ENCODE results near the gene LGSN. TPM values are rescaled to one million over a fixed set of nuclear protein-coding genes. Genes with fewer than 3 reads are reported as not detected.
"Not testable (repeated sequence)": the region's sequence is repeated elsewhere in the genome, so short reads cannot be mapped to it uniquely, and the experiment has no call there.

The LGSN gene
- total RNA-seq, 2 experiments from 2014 or later, result not detected

DNA sequence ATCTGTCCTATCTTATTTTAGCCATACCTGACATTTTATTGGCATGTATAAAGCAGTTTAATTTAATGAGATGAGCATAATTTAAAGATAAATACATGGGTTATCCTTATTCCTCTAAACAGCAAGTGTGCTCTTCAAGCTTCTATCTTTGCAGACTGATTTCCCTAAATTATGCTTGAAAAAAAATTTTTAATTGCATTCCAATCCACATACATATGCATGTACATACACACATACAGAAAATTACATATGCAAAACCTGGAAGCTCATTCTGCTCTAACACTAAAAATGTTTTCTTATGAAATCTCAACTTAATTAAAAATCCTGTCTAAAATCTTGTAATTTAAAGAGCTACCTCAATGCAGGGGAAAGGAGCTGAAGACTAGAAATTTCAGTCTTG lies 73.2 kb downstream of the LGSN start:
- POLR2A ChIA-PET, result no interaction called here
- CTCF ChIA-PET, result no interaction called here

DNA sequence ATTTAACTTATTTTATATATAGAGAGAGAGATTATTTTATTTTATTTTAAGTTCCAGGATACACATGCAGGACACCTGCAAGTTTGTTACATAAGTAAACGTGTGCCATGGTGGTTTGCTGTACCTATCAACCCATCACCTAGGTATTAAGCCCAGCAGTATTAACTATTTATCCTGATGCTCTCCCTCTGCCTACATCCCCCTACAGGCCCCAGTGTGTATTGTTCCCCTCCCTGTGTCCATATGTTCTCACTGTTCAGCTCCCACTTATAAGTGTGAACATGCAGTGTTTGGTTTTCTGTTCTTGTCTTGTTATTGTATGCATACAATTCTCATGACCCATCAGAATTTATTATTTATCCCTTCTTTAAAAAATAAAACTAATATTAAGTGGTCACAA lies 73.9 kb downstream of the LGSN start:
- ChIA-PET POLR2A (no interaction called here), CTCF (no interaction called here)

DNA sequence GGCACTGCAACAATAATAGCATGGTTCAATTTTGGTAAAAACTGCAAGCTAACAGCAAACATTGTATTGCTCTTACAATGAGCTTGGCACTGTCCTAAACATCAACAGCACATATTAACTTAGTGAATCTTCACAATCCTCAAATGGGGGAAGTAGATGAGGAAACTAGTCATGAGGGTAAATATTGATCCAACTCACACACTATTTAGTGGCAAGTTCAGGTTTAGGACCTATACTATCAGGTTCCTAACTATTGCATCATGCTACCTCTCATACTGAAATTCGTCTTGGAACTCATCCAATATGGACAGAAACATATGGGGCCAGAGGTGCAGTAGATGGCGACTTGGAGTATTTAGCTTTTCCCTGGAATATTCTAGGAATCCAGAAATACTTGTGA lies 74.4 kb downstream of the LGSN start:
- CTCF ChIA-PET, result no interaction called here

DNA sequence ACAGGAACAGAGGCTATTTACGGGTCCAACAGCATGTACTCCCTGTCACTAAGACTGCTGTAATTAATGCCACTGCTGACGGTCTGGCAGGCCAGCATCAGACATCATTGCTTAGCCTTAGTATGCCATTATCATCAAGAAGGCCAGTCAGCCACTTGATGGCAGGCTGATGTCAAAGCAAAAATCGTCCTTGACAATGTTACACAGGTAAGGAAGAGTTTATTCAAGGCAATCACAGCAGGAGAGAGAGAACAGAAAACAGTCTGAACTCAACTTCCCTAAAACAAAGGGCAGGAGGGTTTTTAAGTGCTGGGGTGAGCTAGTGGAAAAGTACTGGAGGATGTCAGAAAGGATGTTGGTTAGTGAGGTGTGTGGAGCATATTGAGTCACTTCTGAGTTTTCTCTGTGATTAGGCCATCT lies 83.4 kb downstream of the LGSN start:
- ChIA-PET CTCF (no interaction called here), POLR2A (no interaction called here)

More for the DNA sequence above, 74.4 kb downstream of the LGSN start:
- POLR2A ChIA-PET, result no interaction called here

DNA sequence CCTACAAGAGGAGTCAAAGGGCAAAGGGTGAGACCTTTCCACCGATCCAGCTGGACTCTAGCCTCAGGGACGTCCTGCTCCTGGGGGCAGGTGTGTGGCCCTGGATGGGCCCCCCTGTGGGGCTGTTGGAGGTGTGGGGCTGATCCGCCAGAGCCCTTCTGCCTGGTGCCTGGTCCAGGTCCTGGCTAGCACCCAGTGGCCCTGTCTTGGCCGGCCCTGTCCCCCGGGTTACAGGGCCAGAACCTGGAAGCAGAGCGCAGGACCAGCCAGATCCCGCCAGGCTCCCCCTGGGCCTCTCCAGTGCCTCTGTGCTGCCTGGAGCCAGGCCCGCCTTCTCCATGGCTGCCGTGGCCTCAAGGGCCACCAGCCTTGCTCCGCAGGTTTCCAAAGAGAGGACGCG lies 89.3 kb downstream of the LGSN start:
- CTCF ChIA-PET, POLR2A ChIA-PET: not testable (repeated sequence)

DNA sequence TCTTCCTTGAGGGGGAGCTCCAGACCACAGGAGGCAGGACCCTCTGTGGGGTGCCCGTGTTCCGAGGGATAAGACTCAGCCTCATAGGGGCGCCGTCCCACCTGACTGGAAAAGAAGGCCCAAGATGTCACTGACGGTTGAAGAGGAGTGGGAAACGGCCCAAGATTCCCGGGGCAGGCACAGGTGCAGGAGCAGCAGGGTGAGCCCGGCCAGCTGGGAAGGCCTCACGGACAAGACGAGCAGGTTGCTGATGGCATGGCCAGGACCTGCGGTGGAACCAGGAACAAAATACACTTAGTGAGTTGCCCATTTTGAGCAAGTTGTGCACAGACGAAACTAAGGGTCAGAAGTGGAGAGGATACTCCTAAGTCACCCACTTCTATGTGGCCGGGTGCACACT lies 89.8 kb downstream of the LGSN start:
- CTCF ChIA-PET, POLR2A ChIA-PET: not testable (repeated sequence)

DNA sequence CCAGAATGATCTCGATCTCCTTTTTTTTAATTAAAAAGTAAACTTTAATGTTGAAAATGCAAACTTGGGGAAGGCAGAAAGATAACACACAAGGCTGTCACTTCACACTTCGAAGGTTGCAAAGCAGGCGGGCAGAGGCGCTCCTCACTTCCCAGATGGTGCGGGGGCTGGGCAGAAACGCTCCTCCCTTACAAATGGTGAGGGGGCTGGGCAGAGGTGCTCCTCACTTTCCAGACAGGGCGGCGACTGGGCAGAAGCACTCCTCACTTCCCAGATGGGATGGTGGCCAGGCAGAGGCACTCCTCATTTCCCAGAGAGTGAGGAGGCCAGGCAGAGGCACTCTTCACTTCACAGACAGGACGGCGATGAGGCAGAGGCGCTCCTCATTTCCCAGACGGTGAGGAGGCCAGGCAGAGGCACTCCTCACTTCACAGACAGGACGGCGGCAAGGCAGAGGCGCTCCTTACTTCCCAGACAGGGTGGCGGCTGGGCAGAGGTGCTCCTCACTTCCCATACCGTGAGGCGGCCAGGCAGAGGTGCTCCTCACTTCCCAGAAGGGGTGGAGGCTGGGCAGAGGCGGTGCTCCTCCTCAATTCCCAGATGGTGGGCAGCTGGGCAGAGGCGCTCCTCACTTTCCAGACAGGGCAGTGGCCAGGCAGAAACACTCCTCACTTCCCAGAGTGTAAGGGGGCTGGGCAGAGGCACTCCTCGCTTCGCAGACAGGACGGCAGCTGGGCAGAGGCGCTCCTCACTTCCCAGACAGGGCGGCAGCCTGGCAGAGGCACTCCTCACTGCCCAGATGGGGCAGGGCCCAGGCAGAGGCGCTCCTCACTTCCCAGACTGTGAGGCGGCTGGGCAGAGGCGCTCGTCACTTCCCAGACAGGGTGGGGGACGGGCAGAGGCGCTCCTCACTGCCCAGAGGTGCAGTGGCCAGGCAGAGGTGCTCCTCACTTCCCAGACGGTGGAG lies 91.6 kb downstream of the LGSN start:
- CTCF ChIA-PET, POLR2A ChIA-PET: not testable (repeated sequence)

DNA sequence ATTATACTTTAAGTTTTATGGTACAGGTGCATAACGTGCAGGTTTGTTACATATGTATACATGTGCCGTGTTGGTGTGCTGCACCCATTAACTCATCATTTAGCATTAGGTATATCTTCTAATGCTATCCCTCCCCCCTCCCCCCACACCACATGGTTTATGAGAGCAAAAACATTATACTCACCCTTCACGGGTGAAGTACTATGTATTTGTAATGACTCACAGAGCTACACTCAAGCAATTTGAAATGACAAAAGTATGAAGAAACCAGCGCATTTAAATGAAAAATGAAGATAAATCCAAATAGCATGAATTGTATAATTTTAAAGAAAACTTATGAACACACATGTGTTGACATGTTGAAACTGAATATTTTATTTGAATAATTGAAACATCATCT lies 93.8 kb downstream of the LGSN start:
- POLR2A ChIA-PET, CTCF ChIA-PET: not testable (repeated sequence)

Other genes starting within 250 kb of the LGSN start
- 1 to 10 TPM; 1.4 to 1.7 TPM for gene FKBP1C, start 108.5 kb downstream of the LGSN start, total RNA-seq

Measured in activated CD8-positive, alpha-beta memory T cell treated with anti-CD3 and anti-CD28 coated beads for 36 hours (primary cell).